Neural progenitor cell (in vitro differentiated cells): ENCODE data around the gene HSPB2. TPM values are rescaled to one million over a fixed set of nuclear protein-coding genes. Genes with fewer than 3 reads are reported as not detected.
"Not testable (repeated sequence)": the region's sequence is repeated elsewhere in the genome, so short reads cannot be mapped to it uniquely, and the experiment has no call there.

ENCODE experiments used
- DNase-seq: peaks from one replicate; pipeline ENCODE4 v3.0.0-alpha.2; 2016; ENCODE audit warnings: low spot score
- H2AFZ ChIP-seq: fragments of 200-600 bp; sonication (generic); replicated peaks from 2 replicates; pipeline ENCODE4 v1.6.1; 2016; ENCODE audit warnings: antibody characterized with exemption
- H3F3A ChIP-seq: fragments of 200-600 bp; sonication (generic); 2 replicates; pipeline ENCODE4 v1.6.1; 2016; ENCODE audit warnings: antibody characterized with exemption, low read depth
- H3K27ac ChIP-seq: fragments of 200-600 bp; sonication (generic); 2 replicates; pipeline ENCODE4 v1.5.1; 2016; ENCODE audit warnings: mild to moderate bottlenecking
- H3K27me3 ChIP-seq: fragments of 200-600 bp; sonication (generic); 2 replicates; pipeline ENCODE4 v1.6.1; 2016; ENCODE audit warnings: mild to moderate bottlenecking, moderate library complexity
- H3K36me3 ChIP-seq: fragments of 200-600 bp; sonication (generic); 2 replicates; pipeline ENCODE4 v1.5.1; 2016
- H3K4me1 ChIP-seq: fragments of 200-600 bp; sonication (generic); 2 replicates; pipeline ENCODE4 v1.6.1; 2016; ENCODE audit warnings: mixed run types
- H3K4me2 ChIP-seq: fragments of 200-600 bp; sonication (generic); 2 replicates; pipeline ENCODE4 v1.6.1; 2016
- H3K4me3 ChIP-seq: fragments of 200-600 bp; sonication (generic); 2 replicates; pipeline ENCODE4 v1.5.1; 2016
- H3K79me2 ChIP-seq: fragments of 200-600 bp; sonication (generic); 2 replicates; pipeline ENCODE4 v1.6.1; 2016; ENCODE audit warnings: low read depth
- H3K9ac ChIP-seq: fragments of 200-600 bp; sonication (generic); 2 replicates; pipeline ENCODE4 v1.6.1; 2016
- H3K9me3 ChIP-seq: fragments of 200-600 bp; sonication (generic); 2 replicates; pipeline ENCODE4 v1.5.1; 2016; ENCODE audit warnings: low read depth
- H4K20me1 ChIP-seq: fragments of 200-600 bp; sonication (generic); 2 replicates; pipeline ENCODE4 v1.6.1; 2016; ENCODE audit warnings: low read depth
- H3K27ac Mint-ChIP-seq: 3 replicates; pipeline ENCODE4 v1.8.0; 2021; ENCODE audit warnings: mixed read lengths
- H3K27me3 Mint-ChIP-seq: 2 replicates; pipeline ENCODE4 v1.8.0; 2022; ENCODE audit warnings: low read depth, mild to moderate bottlenecking, inconsistent platforms, moderate library complexity, mixed read lengths; ENCODE audit not compliant: insufficient read depth
- H3K36me3 Mint-ChIP-seq: 3 replicates; pipeline ENCODE4 v1.8.0; 2021; ENCODE audit warnings: mixed read lengths
- H3K4me1 Mint-ChIP-seq: 3 replicates; pipeline ENCODE4 v1.8.0; 2021; ENCODE audit warnings: mixed read lengths
- H3K4me3 Mint-ChIP-seq: 3 replicates; pipeline ENCODE4 v1.8.0; 2021; ENCODE audit warnings: mild to moderate bottlenecking, moderate library complexity, mixed read lengths
- H3K9me3 Mint-ChIP-seq: 3 replicates; pipeline ENCODE4 v1.8.0; 2020; ENCODE audit warnings: mixed read lengths
- EZH2 ChIP-seq: fragments of 200-600 bp; sonication (generic); IDR thresholded peaks from 2 replicates; pipeline ENCODE4 v1.6.1; 2017; ENCODE audit warnings: antibody characterized with exemption, mild to moderate bottlenecking, moderate library complexity
- EZH2phosphoT487 ChIP-seq: fragments of 200-600 bp; sonication (generic); IDR thresholded peaks from 2 replicates; pipeline ENCODE4 v1.6.1; 2017; ENCODE audit warnings: antibody characterized with exemption
- total RNA-seq: library from RNA; depleted of rRNA; stranded (reverse); fragments of >200 nt; gene quantifications from 2 replicates; pipeline ENCODE4 v1.2.3, GENCODE V29; 2015; ENCODE audit warnings: low replicate concordance
- TF ChIP-seq, protein P1 (sequence below): fragments of 200-600 bp; sonication (generic); IDR thresholded peaks from 2 replicates; pipeline ENCODE4 v1.5.1; 2017; ENCODE audit warnings: antibody characterized with exemption, mild to moderate bottlenecking

Gene HSPB2
- total RNA-seq, 1 donor from 2014 or later = not detected

DNA sequence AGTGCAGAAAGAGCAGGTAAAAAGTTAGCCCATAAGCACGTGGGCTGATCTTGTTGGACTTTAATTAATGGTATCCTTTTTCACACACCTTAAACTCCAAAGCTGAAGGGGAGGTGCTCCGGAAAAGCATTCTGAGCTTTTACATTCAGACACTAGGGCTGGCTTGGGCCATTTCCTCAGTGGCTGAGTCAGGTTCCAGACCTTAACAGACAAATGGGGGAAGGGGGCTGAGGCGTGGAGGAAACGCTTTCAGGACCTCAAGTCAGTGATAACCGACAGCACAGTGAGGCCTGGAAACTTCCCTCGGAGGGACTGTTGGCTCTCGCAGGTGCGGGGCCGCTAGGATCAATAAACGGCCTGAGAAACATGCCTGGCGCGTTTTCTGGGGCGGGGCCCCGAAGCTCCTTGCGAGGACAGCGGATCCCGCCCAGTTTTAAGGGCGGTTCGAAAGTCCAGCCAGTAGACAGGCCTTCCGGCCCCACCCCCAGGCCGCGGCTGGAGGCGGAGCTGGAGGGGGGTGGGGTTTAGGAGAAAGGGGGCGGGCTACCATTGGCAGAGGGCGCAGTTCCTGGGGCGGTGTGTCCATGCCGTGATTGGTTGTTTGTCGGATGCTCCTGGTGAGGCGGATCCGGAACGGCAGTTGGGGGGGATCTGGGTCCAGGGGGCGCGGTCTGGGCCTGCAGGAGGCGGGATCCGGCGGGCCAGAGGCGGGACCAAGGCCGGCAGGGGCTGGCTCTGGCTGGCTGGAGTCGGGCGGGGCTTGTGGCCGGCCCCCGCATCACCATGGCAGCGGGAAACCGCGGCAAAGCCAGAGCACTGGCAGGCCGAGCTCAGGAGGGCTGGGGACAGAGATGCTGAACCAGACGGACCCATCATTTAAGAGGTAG, 14.2 kb downstream of the HSPB2 start:
- Histone ChIP-seq H3K27me3 (no peaks in the 10 kb centered on the region), H3K4me3 (peak overlapping the region; percentile 46), H3K79me2 (no peaks in the 10 kb centered on the region), H3K4me2 (peak overlapping the region; percentile 78), H3F3A (peaks cover 20% of the 10 kb centered on the region), H3K4me1 (peaks cover 26% of the 10 kb centered on the region), H3K9me3 (no peaks in the 10 kb centered on the region), H3K36me3 (no peaks in the 10 kb centered on the region), H2AFZ (peak overlapping the region; percentile 65), H3K9ac (peak overlapping the region; percentile 22), H3K27ac (peak overlapping the region; percentile 34), H4K20me1 (no peaks in the 10 kb centered on the region)
- no peaks in the 10 kb centered on the region for H3K36me3 Mint-ChIP-seq
- DNase-seq = peak; percentile 98
- H3K27ac Mint-ChIP-seq = peak overlapping the region; percentile 96
- peak overlapping the region; percentile 84 for H3K4me3 Mint-ChIP-seq
- peaks cover 3% of the 10 kb centered on the region for H3K27me3 Mint-ChIP-seq
- H3K9me3 Mint-ChIP-seq = no peaks in the 10 kb centered on the region
- H3K4me1 Mint-ChIP-seq = peaks cover 34% of the 10 kb centered on the region
- TF ChIP-seq, protein P1, sequence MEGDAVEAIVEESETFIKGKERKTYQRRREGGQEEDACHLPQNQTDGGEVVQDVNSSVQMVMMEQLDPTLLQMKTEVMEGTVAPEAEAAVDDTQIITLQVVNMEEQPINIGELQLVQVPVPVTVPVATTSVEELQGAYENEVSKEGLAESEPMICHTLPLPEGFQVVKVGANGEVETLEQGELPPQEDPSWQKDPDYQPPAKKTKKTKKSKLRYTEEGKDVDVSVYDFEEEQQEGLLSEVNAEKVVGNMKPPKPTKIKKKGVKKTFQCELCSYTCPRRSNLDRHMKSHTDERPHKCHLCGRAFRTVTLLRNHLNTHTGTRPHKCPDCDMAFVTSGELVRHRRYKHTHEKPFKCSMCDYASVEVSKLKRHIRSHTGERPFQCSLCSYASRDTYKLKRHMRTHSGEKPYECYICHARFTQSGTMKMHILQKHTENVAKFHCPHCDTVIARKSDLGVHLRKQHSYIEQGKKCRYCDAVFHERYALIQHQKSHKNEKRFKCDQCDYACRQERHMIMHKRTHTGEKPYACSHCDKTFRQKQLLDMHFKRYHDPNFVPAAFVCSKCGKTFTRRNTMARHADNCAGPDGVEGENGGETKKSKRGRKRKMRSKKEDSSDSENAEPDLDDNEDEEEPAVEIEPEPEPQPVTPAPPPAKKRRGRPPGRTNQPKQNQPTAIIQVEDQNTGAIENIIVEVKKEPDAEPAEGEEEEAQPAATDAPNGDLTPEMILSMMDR = no peak
- TF ChIP-seq EZH2 (no peak), EZH2phosphoT487 (no peak)

DNA sequence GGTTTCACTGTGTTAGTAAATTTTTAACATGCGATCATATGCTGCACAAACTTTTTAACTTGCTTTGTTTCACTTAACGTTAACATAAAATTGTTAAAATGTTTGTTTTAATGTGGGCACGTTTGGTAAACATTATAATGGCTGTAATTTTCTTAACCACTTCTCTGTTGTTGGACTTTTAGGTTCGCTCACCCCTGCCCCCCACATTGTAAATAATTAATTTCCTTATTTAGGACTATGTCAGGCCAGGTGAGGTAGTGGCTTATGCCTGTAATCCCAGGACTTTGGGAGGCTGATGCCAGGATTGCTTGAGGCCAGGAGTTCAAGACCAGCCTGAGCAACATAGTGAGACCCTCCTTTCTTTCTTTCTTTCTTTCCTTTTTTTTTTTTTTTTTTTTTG, 17.9 kb downstream of the HSPB2 start:
- Mint-ChIP-seq H3K27ac (no peak overlapping the region), H3K27me3 (peaks cover 3% of the 10 kb centered on the region), H3K36me3 (no peaks in the 10 kb centered on the region), H3K9me3 (no peaks in the 10 kb centered on the region), H3K4me1 (peaks cover 32% of the 10 kb centered on the region), H3K4me3 (no peak overlapping the region)
- no peaks in the 10 kb centered on the region for H4K20me1 ChIP-seq
- H3K36me3 ChIP-seq = no peaks in the 10 kb centered on the region
- peaks cover 13% of the 10 kb centered on the region for H3K4me1 ChIP-seq
- H3K9ac ChIP-seq = peak overlapping the region; percentile 1
- H3K9me3 ChIP-seq = no peaks in the 10 kb centered on the region
- no peak for DNase-seq
- no peak overlapping the region for H3K4me2 ChIP-seq
- H3K4me3 ChIP-seq = no peak overlapping the region
- no peak overlapping the region for H2AFZ ChIP-seq
- H3K27ac ChIP-seq = no peak overlapping the region
- TF ChIP-seq, protein P1 = no peak
- no peak for TF ChIP-seq EZH2phosphoT487
- TF ChIP-seq EZH2 = no peak
- no peaks in the 10 kb centered on the region for H3K79me2 ChIP-seq
- peaks cover 17% of the 10 kb centered on the region for H3F3A ChIP-seq
- H3K27me3 ChIP-seq = no peaks in the 10 kb centered on the region

DNA sequence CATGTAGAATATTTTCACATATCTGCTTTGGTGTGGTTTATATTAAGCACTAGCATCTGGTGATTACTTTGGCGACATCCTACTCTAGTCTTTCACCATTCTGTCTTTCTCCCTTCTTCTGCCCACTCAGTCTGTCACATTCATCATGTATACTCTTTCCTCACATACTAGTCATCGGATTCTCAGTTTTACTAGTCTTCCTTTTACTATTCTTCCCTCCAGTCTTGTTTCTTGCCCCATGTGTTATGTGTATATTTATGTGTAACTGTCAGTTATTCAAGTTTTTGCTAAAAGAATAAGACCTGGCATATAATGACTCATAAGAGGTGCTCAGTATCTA, 20.0 kb downstream of the HSPB2 start:
- Mint-ChIP-seq H3K27me3 (peaks cover 3% of the 10 kb centered on the region), H3K27ac (no peak overlapping the region), H3K4me1 (peaks cover 32% of the 10 kb centered on the region), H3K4me3 (no peak overlapping the region), H3K36me3 (no peaks in the 10 kb centered on the region), H3K9me3 (no peaks in the 10 kb centered on the region)
- Histone ChIP-seq H3K27ac (no peak overlapping the region), H3K9me3 (no peaks in the 10 kb centered on the region), H4K20me1 (no peaks in the 10 kb centered on the region), H3K36me3 (no peaks in the 10 kb centered on the region), H3K79me2 (no peaks in the 10 kb centered on the region), H3K4me1 (peaks cover 18% of the 10 kb centered on the region), H3K27me3 (no peaks in the 10 kb centered on the region), H2AFZ (no peak overlapping the region), H3F3A (peaks cover 25% of the 10 kb centered on the region), H3K4me2 (no peak overlapping the region), H3K4me3 (no peak overlapping the region), H3K9ac (no peak overlapping the region)
- no peak for DNase-seq
- TF ChIP-seq EZH2 (no peak), EZH2phosphoT487 (no peak)
- TF ChIP-seq, protein P1 = no peak

DNA sequence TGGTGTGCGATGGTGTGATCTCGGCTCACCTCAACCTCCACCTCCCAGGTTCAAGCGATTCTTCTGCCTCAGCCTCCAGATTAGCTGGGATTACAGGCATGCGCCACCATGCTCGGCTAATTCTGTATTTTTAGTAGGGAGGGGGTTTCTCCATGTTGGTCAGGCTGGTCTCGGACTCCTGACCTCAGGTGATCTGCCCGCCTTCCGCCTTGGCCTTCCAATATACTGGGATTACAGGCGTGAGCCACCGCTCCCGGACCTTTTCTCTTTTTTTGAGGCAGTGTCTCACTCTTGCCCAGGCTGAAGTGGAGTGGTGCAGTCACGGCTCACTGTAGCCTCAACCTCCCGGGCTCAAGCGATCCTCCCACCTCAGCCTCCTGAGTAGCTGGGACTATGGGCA, 20.6 kb downstream of the HSPB2 start:
- H3K4me3 Mint-ChIP-seq, H3K36me3 ChIP-seq, H3K36me3 Mint-ChIP-seq, H4K20me1 ChIP-seq, H3K9me3 Mint-ChIP-seq, H3K9ac ChIP-seq, DNase-seq, H3K27me3 Mint-ChIP-seq, H3K4me2 ChIP-seq, H3K27ac ChIP-seq, H3K4me3 ChIP-seq, H2AFZ ChIP-seq, H3K79me2 ChIP-seq, H3K9me3 ChIP-seq, H3K27ac Mint-ChIP-seq, H3K27me3 ChIP-seq: not testable (repeated sequence)
- Histone ChIP-seq H3K4me1 (peaks cover 23% of the 10 kb centered on the region), H3F3A (peaks cover 30% of the 10 kb centered on the region)
- H3K4me1 Mint-ChIP-seq = peaks cover 37% of the 10 kb centered on the region
